Brain pericyte (primary cell): ENCODE measurements around the gene OAT.
"Not testable (repeated sequence)": the region's sequence is repeated elsewhere in the genome, so short reads cannot be mapped to it uniquely, and the experiment has no call there.

Source experiments
- DNase-seq: peaks from one replicate; pipeline ENCODE4 v3.0.0-alpha.2; 2012; ENCODE audit warnings: low read depth, low spot score

Gene OAT

GRCh38 chr10:124378881-124379471 is 39.7 kb downstream of the OAT start:
- no peak for DNase-seq

DNA sequence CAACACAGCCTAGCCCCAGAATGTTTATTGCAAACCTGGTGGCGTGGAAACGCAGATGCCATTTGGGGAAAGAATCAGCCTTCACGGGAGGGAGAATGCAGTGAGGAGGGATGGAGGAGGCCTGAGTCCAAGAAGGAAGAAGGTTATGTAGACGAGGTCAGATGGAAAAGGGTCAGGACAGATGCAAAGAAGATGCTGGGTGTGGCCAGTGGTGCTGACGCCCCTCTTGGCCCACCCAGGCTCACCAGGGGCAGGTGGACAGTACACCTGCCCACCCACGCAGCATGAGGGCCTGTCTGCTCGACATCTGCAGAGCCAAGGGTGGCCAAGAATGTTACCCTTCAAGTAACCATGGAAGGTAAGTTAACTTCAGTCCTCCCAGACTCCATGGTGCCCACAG is 40.5 kb downstream of the OAT start:
- no peak for DNase-seq

- DNase-seq, result no peak
Observed at GRCh38 chr10:124377101-124377500, 41.6 kb downstream of the OAT start.

DNA sequence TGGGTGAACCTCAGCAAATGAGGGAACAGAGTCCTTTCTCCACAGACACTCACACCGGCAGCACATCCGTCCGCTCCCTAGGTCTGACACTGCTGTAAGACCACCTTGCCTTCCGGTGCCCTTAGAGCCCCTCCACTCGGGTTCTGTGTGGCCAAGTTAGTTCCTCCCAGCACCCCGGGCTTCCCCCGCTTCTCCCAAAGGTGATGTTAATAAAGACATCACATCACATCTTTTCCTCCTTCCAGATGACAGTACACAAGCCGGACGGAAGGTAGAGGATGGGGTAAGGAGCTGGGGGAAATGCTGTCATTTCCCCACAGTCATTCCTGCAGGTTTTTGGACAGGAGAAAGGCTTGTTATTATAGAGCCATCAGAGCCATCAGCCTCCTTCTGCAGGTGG is 42.3 kb downstream of the OAT start:
- DNase-seq, result no peak

- no peak for DNase-seq
Observed at GRCh38 chr10:124375691-124376090, 43.0 kb downstream of the OAT start.

DNA sequence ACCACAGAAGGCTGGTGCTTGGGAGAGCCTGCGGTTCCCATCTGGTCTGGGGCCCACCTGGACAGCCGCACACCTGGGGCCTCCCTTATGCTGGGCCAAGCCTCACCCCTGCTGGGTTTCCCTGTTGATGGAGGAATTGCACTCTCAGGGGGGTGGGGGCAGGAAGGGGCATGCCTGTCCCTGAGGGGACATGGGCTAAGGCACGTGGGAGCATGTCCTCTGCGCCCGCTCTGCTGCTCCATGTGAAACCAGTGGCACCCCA is 43.4 kb downstream of the OAT start:
- no peak for DNase-seq

- no peak for DNase-seq
Observed at GRCh38 chr10:124374535-124375352, 44.0 kb downstream of the OAT start.

DNA sequence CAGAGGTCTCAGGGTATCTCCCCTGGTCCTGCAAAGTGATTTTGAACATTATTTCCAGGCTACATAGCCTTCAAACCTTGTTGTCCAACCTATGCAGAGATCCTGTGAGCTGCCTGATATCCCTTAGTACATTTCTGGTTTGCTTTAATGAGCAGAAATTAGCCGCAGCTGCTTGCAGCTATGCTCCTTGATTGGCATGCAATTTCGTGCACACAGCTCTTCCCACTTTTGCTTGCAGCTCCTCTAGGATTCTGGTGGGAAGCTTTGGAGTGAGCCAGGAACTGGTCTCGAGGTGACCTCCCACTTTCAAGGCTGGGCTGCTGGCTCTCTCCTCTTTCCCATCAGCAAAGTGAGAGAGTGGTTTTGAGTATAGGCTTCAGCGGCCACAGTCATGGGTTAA is 45.8 kb downstream of the OAT start:
- no peak for DNase-seq

DNA sequence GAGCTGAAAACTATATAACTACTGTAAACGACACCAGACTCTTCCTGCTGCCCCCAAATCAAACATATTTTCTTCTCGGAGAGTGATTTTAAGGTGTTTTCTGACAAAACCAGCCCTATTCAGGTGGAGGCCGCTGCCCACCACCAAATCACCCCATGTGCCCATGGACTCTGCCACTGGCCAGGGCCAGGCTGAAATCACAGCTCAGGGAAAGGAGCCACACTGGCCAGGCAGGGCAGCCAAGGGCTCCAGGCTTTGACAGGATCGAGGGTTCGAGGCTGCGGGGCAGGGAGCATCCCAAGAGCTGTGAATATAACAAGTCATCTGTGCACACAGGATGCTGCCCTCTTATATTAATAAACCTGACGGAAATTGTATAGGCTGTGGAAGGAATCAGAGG is 48.3 kb downstream of the OAT start:
- DNase-seq, result no peak

- DNase-seq, result no peak
Observed at GRCh38 chr10:124369986-124370385, 48.7 kb downstream of the OAT start.

- not testable (repeated sequence) for DNase-seq
Observed at GRCh38 chr10:124369533-124369932, 49.2 kb downstream of the OAT start.

- no peak for DNase-seq
Observed at GRCh38 chr10:124369066-124369465, 49.7 kb downstream of the OAT start.

GRCh38 chr10:124367936-124368335 is 50.8 kb downstream of the OAT start:
- DNase-seq, result no peak

DNA sequence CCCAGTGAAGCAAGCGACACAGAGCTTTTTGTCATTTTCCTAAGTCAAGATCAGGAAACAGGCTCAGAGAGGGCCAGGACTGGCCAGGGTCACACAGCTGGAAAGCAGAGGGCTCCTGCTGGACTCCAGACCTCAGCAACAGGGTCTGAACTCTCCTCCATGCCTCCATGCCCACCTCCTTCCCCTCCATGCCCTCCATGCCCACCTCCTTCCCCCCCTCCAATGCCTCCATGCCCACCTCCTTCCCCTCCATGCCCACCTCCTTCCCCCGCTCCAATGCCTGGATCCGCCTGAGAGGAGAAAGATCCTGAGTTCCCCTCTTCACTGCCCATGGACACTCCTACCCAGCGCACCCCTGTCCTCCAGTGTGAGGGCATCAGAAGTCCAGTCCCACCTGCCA is 51.3 kb downstream of the OAT start:
- DNase-seq, result no peak

GRCh38 chr10:124366825-124367224 is 51.9 kb downstream of the OAT start:
- DNase-seq, result no peak

DNA sequence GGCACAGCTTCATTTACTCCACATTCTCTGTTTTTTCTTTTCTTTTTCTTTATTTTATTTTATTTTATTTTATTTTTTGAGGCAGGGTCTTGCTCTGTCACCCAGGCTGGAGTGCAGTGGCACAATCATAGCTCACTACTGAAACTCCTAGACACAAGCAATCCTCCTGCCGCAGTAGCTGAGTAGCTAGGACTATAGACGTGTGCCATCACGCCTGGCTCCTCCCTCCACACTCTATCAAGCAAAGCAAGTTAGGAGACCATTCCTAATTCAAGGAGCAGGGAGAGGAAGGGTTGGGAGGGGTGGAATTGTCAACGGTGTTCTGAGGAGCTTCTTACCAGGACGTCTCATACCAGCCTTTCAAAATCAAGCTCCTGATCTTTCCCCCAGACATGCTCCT is 52.4 kb downstream of the OAT start:
- DNase-seq, result no peak

DNA sequence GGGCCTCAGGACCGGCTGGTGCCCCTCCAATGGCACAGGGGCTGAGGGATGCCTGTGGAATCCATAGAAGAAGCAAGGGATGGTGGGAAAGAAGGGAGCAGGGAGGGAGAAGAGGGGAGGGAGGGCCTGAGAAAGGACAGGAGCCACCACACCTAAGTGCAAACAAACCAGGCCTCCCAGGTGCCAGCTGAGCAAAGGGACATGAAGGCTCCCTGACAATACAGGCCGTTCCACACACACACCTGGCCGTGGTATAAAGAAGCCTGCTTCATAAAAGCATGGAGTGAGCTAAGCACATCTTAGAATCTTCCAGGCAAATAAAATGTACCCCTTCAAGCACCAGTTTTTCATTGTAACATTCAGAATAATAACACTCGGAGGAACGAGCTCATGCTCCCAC is 54.0 kb downstream of the OAT start:
- no peak for DNase-seq

- no peak for DNase-seq
Observed at GRCh38 chr10:124362568-124362967, 56.2 kb downstream of the OAT start.

DNA sequence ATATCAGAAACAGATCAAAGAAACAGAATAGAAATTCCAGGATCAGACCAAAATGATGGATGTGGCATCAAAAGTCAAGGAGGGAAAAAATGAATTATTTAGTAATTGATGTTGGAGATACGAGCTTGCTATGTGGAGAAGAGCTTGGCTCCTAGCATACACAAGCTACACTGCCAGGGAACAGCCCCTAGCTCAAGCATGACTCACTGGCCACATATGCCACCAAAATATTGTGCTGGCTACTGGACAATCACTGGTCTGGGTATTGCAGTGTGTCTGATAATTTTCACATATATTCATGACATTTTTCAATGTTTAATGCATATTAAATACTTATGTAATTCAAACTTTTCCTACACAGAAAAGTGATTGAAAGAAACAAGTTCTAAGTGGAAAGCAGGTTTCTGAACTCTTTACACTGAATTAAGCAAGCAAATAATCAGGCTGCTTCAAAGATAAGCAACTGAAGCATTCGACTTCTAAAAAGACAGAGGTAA is 59.3 kb downstream of the OAT start:
- no peak for DNase-seq

DNA sequence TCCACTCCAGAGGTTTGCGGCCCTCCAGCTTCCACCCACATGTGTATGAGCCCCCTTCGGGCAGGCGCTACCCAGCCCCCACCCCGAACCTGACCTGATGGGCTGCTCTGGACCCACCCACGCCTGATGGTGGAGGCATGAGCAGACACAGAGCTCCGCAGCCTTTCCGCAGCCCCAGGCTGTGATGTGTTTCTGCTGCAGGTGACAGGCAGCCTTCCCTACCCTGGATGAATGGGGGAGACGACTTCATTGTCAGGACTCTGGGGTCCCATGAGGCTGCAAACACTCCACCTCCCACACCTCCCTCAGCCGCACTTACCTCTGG is 61.2 kb downstream of the OAT start:
- no peak for DNase-seq

DNA sequence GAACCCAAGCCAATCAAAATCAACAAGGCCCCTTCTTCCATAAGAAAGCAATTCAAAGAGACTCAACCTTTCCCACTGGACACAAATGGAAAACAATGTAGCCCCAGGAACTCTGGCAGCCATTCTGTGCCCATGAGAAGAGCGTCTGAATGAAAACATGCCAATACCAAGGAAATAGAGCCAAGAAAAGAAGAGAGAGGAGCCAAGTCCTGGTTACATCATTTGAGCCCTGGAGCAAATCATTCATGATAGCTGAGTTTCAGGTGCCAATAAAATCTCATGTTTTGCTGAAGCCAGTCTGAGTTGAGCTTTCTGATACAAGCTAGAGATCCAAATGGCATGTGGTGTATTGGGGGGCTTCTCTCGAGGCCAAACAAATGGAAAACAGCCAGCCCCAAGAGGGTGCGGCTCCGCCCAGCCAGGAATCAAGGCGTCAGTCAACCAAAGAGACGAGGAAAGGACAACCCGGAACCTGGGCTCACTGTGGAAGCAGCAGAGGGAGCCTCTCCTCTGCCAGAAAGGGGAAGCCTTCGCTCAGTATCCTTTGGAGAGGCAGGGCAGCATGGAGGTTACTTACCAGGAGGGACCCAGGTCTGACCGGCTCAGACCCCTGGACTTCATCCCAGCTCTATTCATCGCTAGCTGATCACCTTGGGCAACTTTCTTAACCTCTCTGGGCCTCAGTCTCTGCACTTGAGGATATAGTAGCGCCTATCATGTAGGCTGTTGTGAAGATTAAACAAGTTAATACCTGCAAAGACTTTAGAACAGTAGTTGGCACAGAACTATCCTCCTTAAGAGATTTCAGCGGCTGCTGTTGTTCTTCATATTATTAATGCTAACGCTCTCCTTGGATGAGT is 61.8 kb downstream of the OAT start:
- DNase-seq, result no peak

DNA sequence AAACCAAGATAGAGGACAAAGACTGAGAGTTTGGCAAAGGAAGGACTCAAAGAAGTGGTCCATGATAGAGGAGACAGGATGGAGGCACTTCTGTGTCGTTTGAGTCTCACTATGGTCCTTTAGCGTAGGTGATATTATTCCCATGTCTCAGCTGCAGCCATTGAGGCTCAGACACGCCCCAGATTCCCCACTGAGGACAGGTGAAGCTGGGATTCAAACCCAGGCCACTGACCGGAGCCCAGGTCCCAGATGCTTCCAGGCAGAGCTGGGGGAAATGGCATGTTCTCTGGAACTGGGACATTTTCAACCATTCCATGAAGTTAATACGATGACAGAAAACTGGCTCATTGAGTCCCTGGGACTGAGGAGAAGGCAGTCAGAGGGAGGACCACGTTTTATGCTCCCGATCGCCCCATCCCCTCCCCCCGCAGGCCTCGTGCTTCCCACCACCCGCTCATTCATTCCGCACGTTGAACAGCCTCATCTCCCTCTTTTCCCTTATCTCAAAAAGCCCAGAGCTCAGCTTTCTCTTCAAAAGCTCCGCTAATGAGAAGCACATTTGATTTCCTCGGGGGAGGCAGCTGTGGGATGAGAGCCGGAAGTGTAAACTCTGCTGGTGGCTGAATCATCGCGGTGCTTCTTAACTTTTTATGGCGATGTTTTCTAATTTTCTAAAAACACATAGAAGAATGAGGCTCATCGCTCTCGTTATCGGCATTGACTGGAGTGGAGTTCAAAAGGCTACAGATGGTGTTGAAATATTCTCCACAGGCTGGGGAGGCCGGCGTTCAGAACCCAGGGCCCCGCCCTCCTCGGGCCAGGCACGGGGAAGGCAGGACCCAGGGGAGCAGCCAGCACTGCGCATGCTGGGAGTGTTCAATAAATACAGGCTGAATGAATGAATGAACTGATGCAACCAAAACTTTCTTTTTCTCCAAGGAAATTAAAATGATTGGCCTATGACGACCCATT is 64.0 kb downstream of the OAT start:
- peak; percentile 57 for DNase-seq
